Activated T-cell treated with anti-CD3 and anti-CD28 coated beads for 4 hours (primary cell): Measurements from ENCODE around the gene CACNA2D4.

Experiments used
- DNase-seq: peaks from one replicate; pipeline ENCODE4 v3.0.0-alpha.2; 2020

The CACNA2D4 gene

DNA sequence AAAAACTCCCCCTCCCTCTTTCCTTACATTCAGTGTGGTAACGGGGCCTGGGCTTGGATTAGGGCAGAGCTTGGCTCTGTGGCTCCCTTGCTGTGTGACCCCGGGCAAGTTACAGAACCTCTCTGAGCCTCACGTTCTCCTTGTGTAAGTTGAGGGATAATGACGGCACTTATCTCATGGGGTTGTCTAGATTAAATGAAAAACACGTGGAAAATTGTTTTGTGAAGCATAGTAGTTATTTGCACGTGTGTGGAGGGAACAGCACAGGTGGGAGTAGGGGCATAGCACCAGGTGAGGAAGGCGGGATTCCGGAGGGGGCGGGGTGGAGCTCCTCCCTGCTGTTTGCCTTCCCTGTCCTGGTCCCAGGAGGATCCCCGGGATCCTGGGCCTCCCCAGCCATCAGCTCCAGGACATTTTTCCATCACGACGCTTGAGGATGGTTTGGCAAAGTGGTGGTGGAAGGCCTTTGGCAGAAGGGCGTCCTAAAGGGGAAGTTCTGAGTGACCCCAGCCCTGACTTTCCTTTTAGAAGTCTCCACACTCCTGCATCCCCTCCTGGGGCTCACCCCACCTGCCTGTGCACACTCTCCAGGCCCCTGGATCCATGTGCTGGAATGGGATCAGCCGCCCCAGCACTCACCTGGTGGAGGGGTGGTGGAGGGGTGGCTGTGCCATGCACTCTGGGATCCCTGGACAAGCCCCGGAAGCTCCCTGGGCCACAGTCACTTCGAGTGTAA, 75.4 kb downstream of the CACNA2D4 start:
- DNase-seq = no peak

- DNase-seq = no peak
Measured at GRCh38 chr12:1842183-1842904, 76.1 kb downstream of the CACNA2D4 start.

DNA sequence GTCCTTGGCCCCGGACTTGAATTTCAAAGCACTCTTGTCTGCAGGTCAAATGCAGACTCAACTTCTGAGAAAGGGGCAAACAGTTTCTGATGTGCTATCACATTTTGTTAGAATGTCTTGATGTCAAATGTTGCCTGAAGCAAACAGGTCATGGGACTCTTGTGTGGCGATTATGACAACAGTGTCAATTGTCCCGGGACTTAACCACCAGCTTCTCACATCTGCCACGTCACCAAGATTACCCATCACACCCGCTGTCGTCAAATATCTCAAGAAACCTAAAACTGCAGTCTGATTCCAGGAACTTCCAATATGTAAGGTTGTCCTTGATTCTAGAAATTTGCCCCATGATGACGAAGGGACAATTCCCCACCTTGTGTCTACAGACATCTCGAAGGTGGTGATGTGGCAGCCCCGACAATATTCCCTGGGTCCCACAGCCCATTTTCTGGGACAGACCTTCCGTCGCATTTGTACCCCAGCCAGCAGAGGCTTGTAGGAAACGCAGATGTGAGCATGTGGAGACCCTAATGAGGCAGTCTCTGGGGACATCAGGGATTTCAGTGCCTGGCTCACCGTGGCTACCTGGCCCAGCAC, 76.8 kb downstream of the CACNA2D4 start:
- DNase-seq = no peak

GRCh38 chr12:1840981-1841425, 77.4 kb downstream of the CACNA2D4 start:
- DNase-seq = no peak

DNA sequence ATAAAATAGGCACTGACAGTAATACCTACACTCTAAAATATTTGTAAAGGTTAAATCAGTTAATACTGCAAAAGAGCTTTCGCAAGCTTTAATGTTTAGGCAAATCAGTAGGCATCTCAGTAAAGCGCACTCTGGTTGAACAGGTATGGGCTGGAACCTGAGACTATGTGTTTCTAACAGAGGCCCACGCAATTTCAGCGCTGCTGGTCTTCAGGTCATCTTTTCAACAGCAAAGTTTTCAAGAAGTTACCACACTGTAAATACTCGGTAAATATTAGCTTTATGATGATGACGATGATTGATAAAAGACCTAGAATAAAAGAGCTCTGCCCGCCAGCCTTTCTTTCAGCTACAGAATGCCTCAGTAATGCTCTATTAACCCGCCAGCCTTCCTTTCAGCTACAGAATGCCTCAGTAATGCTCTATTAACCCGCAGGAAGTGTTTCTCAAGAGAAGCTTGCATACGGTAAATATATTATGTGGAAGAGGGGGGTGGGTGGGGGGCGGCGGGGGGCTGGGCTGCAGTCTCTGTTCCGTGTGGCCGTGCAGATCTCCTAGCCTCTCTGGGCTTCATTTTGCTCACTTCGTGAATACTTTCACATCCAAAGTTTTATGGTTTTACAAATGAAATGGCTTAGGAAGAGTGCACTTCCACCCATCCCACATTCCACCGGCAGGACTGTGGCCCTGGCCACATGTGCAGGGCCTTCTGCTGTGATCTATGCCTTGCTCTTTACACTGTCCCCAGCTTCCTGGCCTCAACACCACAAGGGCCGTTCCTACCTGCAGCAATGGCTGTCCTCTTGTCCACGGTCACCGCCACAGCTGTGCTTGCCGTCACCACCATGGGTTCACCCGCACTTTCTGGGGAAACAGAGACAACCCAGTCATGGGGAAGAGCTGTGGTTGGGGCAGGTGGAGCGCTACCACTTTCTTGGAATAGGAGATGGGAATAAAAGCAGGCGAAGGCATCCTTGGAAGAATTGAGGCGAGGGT, 78.2 kb downstream of the CACNA2D4 start:
- DNase-seq = no peak

DNA sequence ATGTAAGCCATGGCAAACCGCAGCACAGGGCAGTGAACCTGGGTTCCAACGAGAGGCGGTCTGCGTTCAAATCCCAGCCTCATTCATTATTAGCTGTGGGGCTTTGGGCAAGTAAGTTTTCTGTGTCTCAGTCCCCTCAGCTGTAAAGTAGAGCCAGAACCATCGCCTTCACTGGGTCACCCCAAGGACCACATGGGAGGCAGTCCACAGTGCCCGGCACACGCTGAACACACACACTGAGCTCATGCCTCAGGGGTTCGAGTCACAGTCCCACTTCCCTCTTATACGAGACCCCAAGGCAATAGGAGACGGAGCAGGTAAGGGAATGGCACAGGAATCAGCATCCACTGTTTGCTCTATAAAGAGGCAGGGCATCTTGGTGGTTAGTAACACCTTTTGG, 79.0 kb downstream of the CACNA2D4 start:
- DNase-seq = no peak

DNA sequence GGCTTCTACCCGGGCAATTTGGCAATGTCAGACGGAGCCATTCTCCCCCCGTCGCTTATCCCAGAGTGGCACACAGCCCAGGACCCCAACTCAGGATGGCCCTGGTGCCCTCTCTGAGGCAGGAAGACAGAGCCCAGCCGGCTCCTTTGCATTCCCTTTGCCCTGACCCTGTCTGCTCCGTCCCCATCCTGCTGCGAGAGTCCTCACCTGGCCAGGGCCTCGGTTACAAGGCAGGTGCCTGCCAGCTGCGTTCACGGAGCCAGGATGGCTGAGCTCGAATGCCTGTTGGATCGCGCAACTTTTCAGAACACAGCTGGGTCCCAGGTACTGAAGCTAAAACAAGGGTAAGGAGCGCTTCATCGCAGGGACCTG, 79.5 kb downstream of the CACNA2D4 start:
- no peak for DNase-seq

- DNase-seq = no peak
Measured at GRCh38 chr12:1838205-1838993, 80.1 kb downstream of the CACNA2D4 start.

DNA sequence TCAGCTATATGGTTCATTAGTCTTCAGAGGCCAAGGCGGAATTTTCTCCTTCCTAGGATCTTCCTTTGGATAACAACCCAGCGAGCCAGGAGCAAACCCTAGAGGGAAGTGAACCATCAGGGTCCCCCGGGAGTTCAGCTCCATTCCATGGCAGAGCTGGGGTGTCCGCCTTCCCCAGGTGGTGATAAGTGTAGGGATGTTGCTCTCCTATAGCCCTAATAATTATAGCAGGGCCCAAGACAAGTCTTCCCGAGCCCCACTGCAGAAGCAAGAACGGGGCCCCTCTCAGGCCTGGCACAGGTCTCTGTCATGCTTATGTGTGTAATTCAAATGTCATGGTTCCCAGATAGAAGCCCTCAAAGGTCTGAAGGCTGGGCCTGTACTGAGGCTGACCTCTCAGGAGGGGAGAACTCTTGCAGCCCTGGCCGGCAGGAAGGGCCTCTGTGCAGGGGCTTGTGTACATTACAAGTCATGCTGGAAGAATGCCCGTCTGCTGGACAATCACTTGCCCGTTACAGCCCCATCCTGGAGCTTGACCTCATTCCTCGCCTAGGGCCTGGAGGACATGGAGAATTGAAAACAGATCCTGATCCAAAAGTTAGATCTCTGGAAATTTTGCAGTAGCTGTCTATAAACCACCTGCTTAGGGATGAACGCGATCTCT, 80.8 kb downstream of the CACNA2D4 start:
- DNase-seq = no peak

DNA sequence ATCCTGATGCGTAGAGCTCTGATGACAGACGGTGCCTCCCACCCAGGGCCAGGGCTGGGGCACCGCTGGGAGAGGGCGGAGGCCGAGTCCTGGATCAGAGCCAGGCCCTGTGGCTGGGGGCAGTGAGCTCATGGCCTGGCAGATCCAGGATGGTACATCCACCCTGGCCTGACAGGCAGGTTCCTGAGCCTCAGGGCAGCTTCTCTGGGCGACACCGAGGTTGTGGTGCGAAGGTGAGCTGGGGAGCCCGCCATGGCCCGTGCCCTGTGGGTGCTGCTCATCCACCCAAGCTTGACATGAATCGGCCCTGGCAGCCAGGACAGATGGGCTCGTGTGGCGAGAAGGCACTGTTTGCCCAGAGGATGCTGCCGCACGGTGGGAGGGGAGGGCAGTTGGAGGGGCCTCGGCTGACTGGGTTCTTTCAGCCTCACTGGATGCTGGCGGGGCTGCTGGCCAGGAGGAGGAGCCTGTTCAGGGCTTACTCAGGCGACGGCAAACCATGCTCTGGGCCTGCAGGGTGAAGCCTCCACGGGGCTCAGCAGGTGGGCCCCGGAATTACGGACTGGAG, 81.5 kb downstream of the CACNA2D4 start:
- no peak for DNase-seq

GRCh38 chr12:1836241-1836803, 82.1 kb downstream of the CACNA2D4 start:
- DNase-seq = no peak

- DNase-seq = no peak
Measured at GRCh38 chr12:1835211-1836131, 83.0 kb downstream of the CACNA2D4 start.

DNA sequence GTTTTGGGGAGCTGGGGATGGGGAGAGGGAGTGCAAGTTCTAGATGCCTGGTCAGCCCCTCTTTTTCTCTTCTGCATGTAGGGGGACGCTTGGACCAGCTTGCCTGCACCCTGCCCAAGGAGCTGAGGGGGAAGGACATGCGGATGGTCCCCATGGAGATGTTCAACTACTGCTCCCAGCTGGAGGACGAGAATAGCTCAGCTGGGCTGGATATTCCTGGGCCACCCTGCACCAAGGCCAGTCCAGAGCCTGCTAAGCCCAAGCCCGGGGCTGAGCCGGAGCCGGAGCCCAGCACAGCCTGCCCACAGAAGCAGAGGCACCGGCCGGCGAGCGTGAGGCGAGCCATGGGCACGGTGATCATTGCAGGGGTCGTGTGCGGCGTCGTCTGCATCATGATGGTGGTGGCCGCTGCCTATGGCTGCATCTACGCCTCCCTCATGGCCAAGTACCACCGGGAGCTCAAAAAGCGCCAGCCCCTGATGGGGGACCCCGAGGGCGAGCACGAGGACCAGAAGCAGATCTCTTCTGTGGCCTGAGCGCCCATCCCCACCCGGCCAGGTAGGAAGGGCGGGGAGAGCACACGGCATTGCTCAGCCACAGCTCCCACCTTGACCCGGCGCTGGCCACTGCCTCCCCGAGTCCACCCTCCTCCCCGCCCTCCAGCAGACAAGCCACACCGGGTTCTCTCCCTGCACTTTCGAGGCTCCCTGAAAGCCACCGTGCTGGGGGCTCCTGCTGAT, 84.1 kb downstream of the CACNA2D4 start:
- no peak for DNase-seq

GRCh38 chr12:1833596-1834028, 84.8 kb downstream of the CACNA2D4 start:
- DNase-seq = no peak

DNA sequence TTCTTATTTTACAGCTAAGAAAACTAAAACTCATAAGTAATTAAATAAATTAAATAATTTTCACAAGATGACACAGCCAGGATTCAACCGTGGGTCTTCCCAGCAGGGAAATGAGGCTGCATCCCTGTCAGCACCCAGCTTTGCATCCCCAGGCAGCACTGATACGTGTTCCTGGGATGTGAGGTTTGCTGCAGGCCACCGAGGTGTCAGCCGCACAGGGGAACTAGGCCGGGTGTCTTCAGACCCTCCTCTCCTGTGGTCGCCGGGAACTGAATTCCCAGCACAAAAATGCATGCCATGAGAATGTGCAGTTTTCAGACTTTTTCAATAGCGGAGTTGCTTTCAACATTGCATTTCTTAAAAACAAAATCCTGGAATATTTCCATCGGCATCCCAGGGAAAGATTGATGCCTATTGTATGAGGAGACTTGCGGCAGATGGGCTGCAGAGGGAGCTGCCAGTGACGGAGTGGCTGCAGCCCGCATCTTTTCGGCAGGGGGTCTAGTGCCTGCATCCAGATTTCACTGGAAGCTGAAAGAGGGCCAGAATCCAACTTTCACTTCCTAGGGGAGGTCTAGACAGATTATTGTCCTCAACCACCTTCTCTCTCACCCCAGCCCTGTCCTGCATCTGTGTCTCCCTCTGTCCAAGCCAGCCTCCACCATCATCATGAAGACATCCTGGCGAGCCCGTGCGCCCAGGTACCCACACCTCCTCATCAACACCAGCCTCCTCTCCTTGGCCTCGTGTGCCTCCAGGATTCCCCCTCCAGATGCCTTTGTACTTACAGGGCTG, 85.5 kb downstream of the CACNA2D4 start:
- no peak for DNase-seq

DNA sequence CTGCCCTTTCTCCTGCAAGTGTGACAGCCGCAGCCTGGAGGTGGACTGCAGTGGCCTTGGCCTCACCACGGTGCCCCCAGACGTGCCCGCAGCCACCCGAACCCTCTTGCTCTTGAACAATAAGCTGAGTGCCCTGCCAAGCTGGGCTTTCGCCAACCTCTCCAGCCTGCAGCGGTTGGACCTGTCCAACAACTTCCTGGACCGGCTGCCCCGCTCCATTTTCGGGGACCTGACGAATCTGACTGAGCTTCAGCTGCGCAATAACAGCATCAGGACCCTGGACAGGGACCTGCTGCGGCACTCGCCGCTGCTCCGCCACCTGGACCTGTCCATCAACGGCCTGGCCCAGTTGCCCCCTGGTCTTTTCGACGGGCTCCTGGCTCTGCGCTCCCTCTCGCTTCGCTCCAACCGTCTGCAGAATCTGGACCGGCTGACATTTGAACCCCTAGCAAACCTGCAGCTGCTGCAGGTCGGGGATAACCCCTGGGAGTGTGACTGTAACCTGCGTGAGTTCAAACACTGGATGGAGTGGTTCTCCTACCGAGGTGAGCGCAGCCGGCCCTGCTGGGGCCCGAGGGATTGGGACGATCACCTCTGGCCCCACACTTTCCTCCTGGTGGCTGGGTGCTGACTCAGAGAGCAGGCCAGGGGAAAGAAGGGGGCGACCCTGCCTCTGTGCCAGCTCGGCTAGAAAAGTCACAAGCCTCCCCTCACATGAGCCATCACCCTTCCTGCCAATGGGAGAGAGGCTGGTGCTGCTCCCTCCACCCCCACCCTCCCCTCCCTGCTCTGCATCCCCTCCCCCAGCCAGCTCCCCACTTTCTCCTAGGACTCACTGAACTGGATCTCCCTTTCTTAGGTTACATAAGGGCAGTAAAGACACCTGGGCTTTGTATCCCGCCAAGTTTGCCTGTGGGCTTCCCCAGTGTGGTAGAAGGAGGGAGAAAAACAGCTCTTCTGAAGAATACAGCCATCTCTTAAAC, 87.2 kb downstream of the CACNA2D4 start:
- no peak for DNase-seq

DNA sequence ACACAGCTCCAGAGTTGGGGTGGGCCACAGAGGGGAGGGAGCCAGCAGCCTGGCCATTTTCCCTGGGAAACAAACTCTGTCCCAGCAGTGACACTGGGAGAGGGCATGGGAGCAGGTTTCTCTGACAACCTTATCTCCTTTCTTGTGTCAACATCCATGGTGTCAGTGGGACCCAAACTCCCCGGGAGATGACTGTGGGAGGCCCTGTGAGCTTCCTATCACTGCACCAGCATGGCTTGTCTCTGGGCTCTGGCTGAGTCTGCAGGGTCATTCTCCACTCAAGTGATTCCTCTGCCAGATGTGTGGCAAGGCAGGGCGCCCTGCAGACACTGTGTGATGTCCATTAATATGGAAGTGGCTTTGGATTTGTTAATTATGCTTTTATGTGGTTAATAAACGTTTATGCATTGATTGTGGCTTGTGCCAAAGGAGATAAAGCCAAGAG, 88.0 kb downstream of the CACNA2D4 start:
- DNase-seq = no peak
